ENCODE measurements around the gene ACVRL1.

Gene ACVRL1

DNA sequence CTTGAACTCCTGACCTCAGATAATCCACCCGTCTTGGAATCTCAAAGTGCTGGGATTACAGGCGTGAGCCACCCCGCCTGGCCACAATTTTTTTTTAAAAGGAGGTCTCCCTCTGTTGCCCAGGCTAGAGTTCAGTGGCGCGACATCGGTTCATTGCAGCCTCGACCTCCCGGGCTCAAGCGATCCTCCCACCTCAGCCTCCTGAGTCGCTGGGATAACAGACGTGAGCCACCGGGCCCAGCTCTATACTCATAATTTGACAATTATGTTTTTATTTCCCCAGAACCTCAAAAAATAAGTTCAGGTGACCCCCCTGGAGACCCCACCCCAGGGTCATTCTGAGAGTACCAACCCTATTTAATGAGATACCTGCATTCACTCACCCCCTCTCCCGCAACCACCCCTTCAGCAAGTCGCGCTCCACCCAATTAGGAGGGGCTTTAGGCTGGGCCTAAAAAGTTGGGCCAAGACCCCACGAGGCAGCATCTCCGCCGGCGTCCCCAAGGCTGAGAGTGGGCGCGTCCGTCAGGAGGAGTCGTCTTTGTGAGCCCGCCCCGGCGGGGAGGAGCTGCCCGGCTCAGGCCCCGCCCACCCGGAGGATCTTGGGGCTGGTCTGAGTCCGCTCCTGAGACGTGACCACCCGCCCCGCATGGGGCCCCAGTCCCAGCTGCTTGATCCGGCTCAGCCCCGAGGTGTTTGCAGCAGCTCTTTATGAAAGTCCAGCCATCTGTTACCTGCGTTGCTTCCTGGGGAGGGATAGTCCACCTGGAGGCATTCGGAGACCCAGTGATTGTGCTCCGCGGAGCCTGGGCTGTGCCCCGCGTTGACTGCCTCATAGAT, 19.6 kb upstream of the ACVRL1 start, which contains the start of gene ANKRD33:
Gene ANKRD33 (plus strand): TSS at position 628 of the 840 bp plus-strand sequence. CDS start 84 bp downstream, at position 712.
- peak; percentile 82 for DNase-seq
- Mint-ChIP-seq H3K4me1 (peaks cover 25% of the 10 kb centered on the region), H3K9me3 (no peaks in the 10 kb centered on the region), H3K36me3 (ENCODE audit: low read depth) (no peaks in the 10 kb centered on the region), H3K27me3 (ENCODE audit: low read depth, poor library complexity) (peaks cover 18% of the 10 kb centered on the region), H3K4me3 (peak within 1 kb of the TSS; percentile 54), H3K27ac (no peak within 1 kb of the TSS)
- TF ChIP-seq, protein P1, sequence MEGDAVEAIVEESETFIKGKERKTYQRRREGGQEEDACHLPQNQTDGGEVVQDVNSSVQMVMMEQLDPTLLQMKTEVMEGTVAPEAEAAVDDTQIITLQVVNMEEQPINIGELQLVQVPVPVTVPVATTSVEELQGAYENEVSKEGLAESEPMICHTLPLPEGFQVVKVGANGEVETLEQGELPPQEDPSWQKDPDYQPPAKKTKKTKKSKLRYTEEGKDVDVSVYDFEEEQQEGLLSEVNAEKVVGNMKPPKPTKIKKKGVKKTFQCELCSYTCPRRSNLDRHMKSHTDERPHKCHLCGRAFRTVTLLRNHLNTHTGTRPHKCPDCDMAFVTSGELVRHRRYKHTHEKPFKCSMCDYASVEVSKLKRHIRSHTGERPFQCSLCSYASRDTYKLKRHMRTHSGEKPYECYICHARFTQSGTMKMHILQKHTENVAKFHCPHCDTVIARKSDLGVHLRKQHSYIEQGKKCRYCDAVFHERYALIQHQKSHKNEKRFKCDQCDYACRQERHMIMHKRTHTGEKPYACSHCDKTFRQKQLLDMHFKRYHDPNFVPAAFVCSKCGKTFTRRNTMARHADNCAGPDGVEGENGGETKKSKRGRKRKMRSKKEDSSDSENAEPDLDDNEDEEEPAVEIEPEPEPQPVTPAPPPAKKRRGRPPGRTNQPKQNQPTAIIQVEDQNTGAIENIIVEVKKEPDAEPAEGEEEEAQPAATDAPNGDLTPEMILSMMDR (IDR thresholded peaks at IDR 0.05): no peak

DNA sequence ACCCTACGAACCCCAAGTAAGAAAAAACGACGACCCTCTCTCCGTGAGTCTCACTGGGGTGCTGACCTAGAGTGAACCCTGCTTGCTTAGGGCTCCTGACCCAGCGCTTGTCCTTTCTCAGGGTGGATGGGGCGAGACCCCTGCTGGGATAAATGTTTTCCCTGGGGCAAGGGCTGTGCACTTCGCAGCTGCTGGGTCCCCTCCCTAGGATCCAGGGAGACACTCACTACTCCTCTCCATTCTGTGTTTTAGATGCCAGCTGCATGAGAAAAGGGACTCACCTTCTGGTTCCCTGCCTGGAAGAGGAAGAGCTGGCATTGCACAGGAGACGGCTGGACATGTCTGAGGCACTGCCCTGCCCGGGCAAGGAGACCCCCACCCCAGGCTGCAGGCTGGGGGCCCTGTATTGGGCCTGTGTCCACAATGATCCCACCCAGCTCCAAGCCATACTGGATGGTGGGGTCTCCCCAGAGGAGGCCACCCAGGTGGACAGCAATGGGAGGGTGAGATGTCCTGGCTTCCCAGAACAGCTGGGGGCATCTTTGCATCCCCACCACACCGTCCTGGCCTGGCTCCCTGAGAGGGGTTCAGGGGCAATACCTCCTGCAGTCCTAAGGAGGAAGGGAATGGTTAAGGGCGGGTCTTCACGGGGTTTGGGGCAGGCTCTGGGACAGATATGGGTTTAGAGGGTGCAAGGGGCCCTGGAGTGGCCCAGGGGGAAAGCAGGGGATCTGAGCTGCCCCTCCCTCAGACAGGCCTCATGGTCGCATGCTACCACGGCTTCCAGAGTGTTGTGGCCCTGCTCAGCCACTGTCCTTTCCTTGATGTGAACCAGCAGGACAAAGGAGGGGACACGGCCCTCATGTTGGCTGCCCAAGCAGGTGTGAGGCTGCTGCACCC, 18.7 kb upstream of the ACVRL1 start:
- no peak overlapping the region for H3K27ac Mint-ChIP-seq
- peak overlapping the region; percentile 54 for H3K4me3 Mint-ChIP-seq
- peaks cover 25% of the 10 kb centered on the region for H3K4me1 Mint-ChIP-seq
- DNase-seq: no peak
- H3K36me3 Mint-ChIP-seq (ENCODE audit: low read depth): no peaks in the 10 kb centered on the region
- no peaks in the 10 kb centered on the region for H3K9me3 Mint-ChIP-seq
- peaks cover 16% of the 10 kb centered on the region for H3K27me3 Mint-ChIP-seq (ENCODE audit: low read depth, poor library complexity)
- TF ChIP-seq, protein P1 (IDR thresholded peaks at IDR 0.05): no peak

DNA sequence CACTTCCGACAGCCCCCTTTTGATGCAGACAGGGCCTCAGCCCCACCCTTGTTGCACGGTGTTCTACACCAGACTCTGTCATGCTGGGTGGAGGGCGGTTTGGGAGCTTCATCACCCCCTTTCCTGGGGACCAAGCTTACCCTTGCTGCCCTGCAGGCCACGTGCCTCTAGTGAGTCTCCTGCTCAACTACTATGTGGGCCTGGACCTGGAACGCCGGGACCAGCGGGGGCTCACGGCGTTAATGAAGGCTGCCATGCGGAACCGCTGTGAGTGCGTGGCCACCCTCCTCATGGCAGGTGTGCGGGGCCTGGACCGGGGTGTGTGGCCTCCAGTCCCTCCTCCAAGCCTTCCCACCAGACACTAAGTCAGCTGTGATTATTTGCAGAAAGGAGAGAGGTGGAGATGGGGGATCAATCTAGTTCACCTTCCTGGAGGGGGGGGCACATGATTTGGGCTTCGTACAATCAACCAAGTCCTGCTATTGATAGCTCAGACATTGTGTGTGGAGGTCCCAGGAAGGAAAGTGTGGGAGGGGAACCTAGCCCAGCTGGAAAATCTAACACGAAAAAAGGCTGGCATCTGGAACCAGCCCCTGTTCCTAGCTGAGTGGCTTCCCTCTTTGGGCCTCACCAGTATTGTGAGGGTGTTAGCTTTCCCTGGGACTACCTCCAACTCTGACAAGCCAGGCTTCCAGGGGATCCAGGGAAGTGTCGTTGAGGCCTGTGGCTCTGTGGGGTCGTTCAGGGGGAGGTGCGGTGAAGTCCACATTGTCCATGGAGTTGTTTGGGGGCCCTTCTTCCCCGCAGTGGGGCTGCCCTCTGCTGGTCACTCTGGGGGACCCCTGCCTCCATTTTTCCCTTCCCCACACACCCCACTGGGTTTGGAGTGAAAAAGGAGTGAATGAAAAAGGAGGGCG, 17.8 kb upstream of the ACVRL1 start:
- no peak overlapping the region for H3K27ac Mint-ChIP-seq

DNA sequence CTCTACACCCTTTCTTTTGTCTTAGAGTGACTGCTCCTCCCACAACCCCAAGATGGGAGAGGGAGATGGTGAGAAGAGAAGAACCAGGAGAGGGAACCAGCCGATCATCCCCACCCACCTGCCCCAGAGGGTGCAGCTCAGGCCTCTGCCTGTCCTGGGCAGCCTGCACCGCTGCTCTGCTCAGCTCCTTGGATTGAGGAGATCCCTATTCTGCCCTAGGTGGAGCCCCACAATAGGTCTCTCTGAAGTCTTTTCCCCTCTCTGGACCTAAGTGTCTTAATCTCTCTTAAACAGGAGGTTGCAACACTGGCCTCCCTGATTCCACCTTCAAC, 17.2 kb upstream of the ACVRL1 start:
- no peak overlapping the region for H3K27ac Mint-ChIP-seq
- no peaks in the 10 kb centered on the region for H3K9me3 Mint-ChIP-seq
- H3K4me1 Mint-ChIP-seq: peaks cover 29% of the 10 kb centered on the region
- H3K4me3 Mint-ChIP-seq: no peak overlapping the region
- peaks cover 21% of the 10 kb centered on the region for H3K27me3 Mint-ChIP-seq (ENCODE audit: low read depth, poor library complexity)
- no peaks in the 10 kb centered on the region for H3K36me3 Mint-ChIP-seq (ENCODE audit: low read depth)
- TF ChIP-seq, protein P1 (IDR thresholded peaks at IDR 0.05): no peak
- DNase-seq: no peak

More for the DNA sequence above, 17.8 kb upstream of the ACVRL1 start:
- Mint-ChIP-seq H3K4me3 (no peak overlapping the region), H3K27me3 (ENCODE audit: low read depth, poor library complexity) (peaks cover 18% of the 10 kb centered on the region), H3K9me3 (no peaks in the 10 kb centered on the region), H3K36me3 (ENCODE audit: low read depth) (no peaks in the 10 kb centered on the region), H3K4me1 (peaks cover 25% of the 10 kb centered on the region)
- DNase-seq: no peak
- TF ChIP-seq, protein P1 (IDR thresholded peaks at IDR 0.05): peak; percentile 20

DNA sequence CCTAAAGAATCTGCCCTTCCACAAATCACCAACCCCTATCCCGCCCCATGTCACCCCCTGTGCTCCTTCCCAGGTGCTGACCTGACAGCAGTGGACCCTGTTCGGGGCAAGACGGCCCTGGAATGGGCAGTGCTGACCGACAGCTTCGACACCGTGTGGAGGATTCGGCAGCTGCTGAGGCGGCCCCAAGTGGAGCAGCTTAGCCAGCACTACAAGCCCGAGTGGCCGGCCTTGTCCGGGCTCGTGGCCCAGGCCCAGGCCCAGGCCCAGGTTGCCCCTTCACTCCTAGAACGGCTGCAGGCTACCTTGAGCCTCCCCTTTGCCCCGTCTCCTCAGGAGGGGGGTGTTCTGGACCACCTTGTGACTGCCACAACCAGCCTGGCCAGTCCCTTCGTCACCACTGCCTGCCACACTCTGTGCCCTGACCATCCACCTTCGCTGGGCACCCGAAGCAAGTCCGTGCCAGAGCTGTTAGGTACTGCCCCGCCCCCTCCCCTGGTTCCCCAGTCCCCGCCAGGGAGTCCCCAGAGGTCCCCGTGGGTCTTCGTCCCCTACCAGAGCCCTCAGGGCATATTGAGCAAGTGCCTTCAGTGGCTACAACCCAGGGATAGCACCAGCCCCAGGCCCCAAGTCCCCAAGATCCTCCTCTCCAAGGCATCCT, 16.7 kb upstream of the ACVRL1 start:
- no peak for DNase-seq
- Mint-ChIP-seq H3K4me3 (no peak overlapping the region), H3K36me3 (ENCODE audit: low read depth) (no peaks in the 10 kb centered on the region), H3K27me3 (ENCODE audit: low read depth, poor library complexity) (peaks cover 21% of the 10 kb centered on the region), H3K4me1 (peaks cover 32% of the 10 kb centered on the region), H3K27ac (no peak overlapping the region), H3K9me3 (no peaks in the 10 kb centered on the region)
- TF ChIP-seq, protein P1 (IDR thresholded peaks at IDR 0.05): no peak
